ENCODE results near the gene ALAD. TPM values are rescaled to one million over a fixed set of nuclear protein-coding genes. Genes with fewer than 3 reads are reported as not detected.
A peak's percentile ranks its signal among the peaks of the same experiment; 100 is the strongest.

Gene ALAD
- total RNA-seq, 4 donors from 2014 or later: 26.0 to 60.7 (median 39.9) TPM

- peak; percentile 73 to 96 for DNase-seq (ENCODE audit: low spot score in 2 of 2)
- WGBS, 2 donors: 2 to 4% methylated on average over 35 to 50 of the region's 74 CpGs
- intact Hi-C loops (cut with DNase I; ENCODE audit: low total_unique reads): no loop called here
- H3K4me3 ChIP-seq (ENCODE audit: low read depth, poor library complexity, severe bottlenecking): peak within 1 kb of the TSS; percentile 75
- TF ChIP-seq, protein P1, sequence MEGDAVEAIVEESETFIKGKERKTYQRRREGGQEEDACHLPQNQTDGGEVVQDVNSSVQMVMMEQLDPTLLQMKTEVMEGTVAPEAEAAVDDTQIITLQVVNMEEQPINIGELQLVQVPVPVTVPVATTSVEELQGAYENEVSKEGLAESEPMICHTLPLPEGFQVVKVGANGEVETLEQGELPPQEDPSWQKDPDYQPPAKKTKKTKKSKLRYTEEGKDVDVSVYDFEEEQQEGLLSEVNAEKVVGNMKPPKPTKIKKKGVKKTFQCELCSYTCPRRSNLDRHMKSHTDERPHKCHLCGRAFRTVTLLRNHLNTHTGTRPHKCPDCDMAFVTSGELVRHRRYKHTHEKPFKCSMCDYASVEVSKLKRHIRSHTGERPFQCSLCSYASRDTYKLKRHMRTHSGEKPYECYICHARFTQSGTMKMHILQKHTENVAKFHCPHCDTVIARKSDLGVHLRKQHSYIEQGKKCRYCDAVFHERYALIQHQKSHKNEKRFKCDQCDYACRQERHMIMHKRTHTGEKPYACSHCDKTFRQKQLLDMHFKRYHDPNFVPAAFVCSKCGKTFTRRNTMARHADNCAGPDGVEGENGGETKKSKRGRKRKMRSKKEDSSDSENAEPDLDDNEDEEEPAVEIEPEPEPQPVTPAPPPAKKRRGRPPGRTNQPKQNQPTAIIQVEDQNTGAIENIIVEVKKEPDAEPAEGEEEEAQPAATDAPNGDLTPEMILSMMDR (IDR thresholded peaks at IDR 0.05): peak in 1 of 3 donors; percentile 45
- TF ChIP-seq POLR2A (IDR thresholded peaks at IDR 0.05): no peak
Observed at GRCh38 chr9:113376634-113377567, 24.2 kb downstream of the ALAD start, which contains the start of gene HDHD3. HDHD3 (minus strand) TSS chr9:113376986; CDS start chr9:113374354, 2,632 bp downstream.

GRCh38 chr9:113375057-113376023, 25.7 kb downstream of the ALAD start:
- no peak for DNase-seq (ENCODE audit: low spot score in 2 of 2)
- no peak for TF ChIP-seq POLR2A (IDR thresholded peaks at IDR 0.05)
- TF ChIP-seq, protein P1 (IDR thresholded peaks at IDR 0.05): no peak
- H3K4me3 ChIP-seq (ENCODE audit: low read depth, poor library complexity, severe bottlenecking): no peak overlapping the region
- intact Hi-C loops (cut with DNase I; ENCODE audit: low total_unique reads): no loop called here
- WGBS, 2 donors: 68 to 80% methylated on average over 6 of the region's 6 CpGs

GRCh38 chr9:113373676-113374392, 27.2 kb downstream of the ALAD start:
- no peak for TF ChIP-seq POLR2A (IDR thresholded peaks at IDR 0.05)
- TF ChIP-seq, protein P1 (IDR thresholded peaks at IDR 0.05): no peak
- intact Hi-C loops (cut with DNase I; ENCODE audit: low total_unique reads): no loop called here

DNA sequence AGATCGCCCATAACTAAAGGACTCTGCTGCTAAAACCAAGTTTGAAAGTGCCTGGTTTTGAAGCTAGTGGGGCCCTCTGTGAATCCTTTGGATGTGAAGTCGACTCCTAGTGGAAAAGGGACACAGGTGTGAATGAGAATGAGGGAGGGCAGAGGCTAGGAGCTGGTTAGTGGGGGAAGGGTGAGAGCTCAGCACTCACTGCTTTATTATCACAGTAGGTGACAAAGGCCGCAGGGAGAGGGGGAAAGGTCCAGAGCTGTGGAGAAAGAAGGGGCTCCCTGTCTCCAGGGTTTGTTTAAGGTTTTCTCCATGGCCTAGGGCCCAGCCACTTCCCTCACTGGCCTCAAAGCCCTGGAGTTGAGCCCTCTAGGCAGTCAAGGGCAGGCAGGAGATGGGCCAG, 27.8 kb downstream of the ALAD start:
- 70 to 72% methylated on average over 3 of the region's 3 CpGs for WGBS, 2 donors
- TF ChIP-seq POLR2A (IDR thresholded peaks at IDR 0.05): no peak
- TF ChIP-seq, protein P1 (IDR thresholded peaks at IDR 0.05): no peak
- no peak overlapping the region for H3K4me3 ChIP-seq (ENCODE audit: low read depth, poor library complexity, severe bottlenecking)
- intact Hi-C loops (cut with DNase I; ENCODE audit: low total_unique reads): no loop called here
- no peak for DNase-seq (ENCODE audit: low spot score in 2 of 2)

More at GRCh38 chr9:113373676-113374392, 27.2 kb downstream of the ALAD start:
- DNase-seq (ENCODE audit: low spot score in 2 of 2): no peak
- 83 to 85% methylated on average over 15 to 20 of the region's 24 CpGs for WGBS, 2 donors
- no peak overlapping the region for H3K4me3 ChIP-seq (ENCODE audit: low read depth, poor library complexity, severe bottlenecking)

GRCh38 chr9:113372059-113372458, 29.0 kb downstream of the ALAD start:
- intact Hi-C loops (cut with DNase I; ENCODE audit: low total_unique reads): no loop called here
- TF ChIP-seq, protein P1 (IDR thresholded peaks at IDR 0.05): no peak
- no peak for TF ChIP-seq POLR2A (IDR thresholded peaks at IDR 0.05)
- DNase-seq (ENCODE audit: low spot score in 2 of 2): no peak
- H3K4me3 ChIP-seq (ENCODE audit: low read depth, poor library complexity, severe bottlenecking): no peak overlapping the region
- 82 to 96% methylated on average over 5 of the region's 5 CpGs for WGBS, 2 donors

Measured in lower leg skin (tissue), 4 donors.